Measurements from ENCODE around the gene FBXL19. TPM values are rescaled to one million over a fixed set of nuclear protein-coding genes. Genes with fewer than 3 reads are reported as not detected.

FBXL19 gene
- total and polyA plus RNA-seq, 2 of the 13 experiments (the other 11 are each of a cell fraction or from before 2014, with no cell fraction given): 6.0 to 13.7 TPM

- no peak for TF ChIP-seq ZBTB14 (CRISPR knock-in tag; IDR thresholded peaks at IDR 0.05)
- peak; percentile 55; the same call in 1 of the 2 replicates for TF ChIP-seq NFKB2 (CRISPR knock-in tag; IDR thresholded peaks at IDR 0.05; ENCODE audit: borderline replicate concordance)
- 0 out of 2 replicates have a peak, but pooled peaks have one; percentile 48 for TF ChIP-seq NFKBIZ (CRISPR knock-in tag; IDR thresholded peaks at IDR 0.05)
- peak; percentile 81 for TF ChIP-seq ZSCAN21 (CRISPR knock-in tag; IDR thresholded peaks at IDR 0.05; ENCODE audit: borderline replicate concordance)
- TF ChIP-seq HES4 (CRISPR knock-in tag; IDR thresholded peaks at IDR 0.05; ENCODE audit: borderline replicate concordance): peak; percentile 18; the same call in 1 of the 2 replicates
- no peak; the same call in 1 of the 2 replicates for TF ChIP-seq RNF219 (CRISPR knock-in tag; IDR thresholded peaks at IDR 0.05)
- TF ChIP-seq ARID5B (CRISPR knock-in tag; IDR thresholded peaks at IDR 0.05): peak; percentile 32; the same call in 1 of the 2 replicates
- TF ChIP-seq ZNF441 (CRISPR knock-in tag; IDR thresholded peaks at IDR 0.05; ENCODE audit: borderline replicate concordance): 0 out of 2 replicates have a peak, but pooled peaks have one; percentile 20
- peak; percentile 80 for TF ChIP-seq FOXC1 (CRISPR knock-in tag; IDR thresholded peaks at IDR 0.05; ENCODE audit: borderline replicate concordance)
- TF ChIP-seq ZNF704 (CRISPR knock-in tag; IDR thresholded peaks at IDR 0.05; ENCODE audit: borderline replicate concordance): no peak
- TF ChIP-seq PHF21A (CRISPR knock-in tag; IDR thresholded peaks at IDR 0.05): no peak; the same call in 1 of the 2 replicates
- no peak for TF ChIP-seq THAP8 (CRISPR knock-in tag; IDR thresholded peaks at IDR 0.05; ENCODE audit: borderline replicate concordance)
- no peak for TF ChIP-seq ZNF274 (CRISPR knock-in tag; IDR thresholded peaks at IDR 0.05)
- peak; percentile 20; the same call in 1 of the 2 replicates for TF ChIP-seq KDM5A (IDR thresholded peaks at IDR 0.05; ENCODE audit: borderline replicate concordance, low read length)
- TF ChIP-seq ZFP90 (CRISPR knock-in tag; IDR thresholded peaks at IDR 0.05; ENCODE audit: borderline replicate concordance): peak; percentile 89; the same call in 1 of the 2 replicates
- TF ChIP-seq GATAD2A (CRISPR knock-in tag; IDR thresholded peaks at IDR 0.05): peak; percentile 60; the same call in 1 of the 2 replicates
Observed at GRCh38 chr16:30996985-30997724, 73.8 kb downstream of the FBXL19 start (continued).

Measured in HepG2 (cell line).